ENCODE results near the gene ATP8A2. TPM values are rescaled to one million over a fixed set of nuclear protein-coding genes. Genes with fewer than 3 reads are reported as not detected.

ATP8A2 gene
- total and polyA plus RNA-seq, 2 of the 8 experiments (the other 6 are each of a cell fraction or from before 2014, with no cell fraction given) = 2.4 to 8.3 TPM

- TF ChIP-seq CHD7 (IDR thresholded peaks at IDR 0.05; ENCODE audit: insufficient replicate concordance, low read length) (no peak), ZNF274 (IDR thresholded peaks at IDR 0.05; ENCODE audit: borderline replicate concordance, extremely low read depth, low read length) (no peak), RAD21 (IDR thresholded peaks at IDR 0.05 in 1 of 2, conservative IDR thresholded peaks at IDR 0.05 in 1 of 2; ENCODE audit: low read depth in 2 of 2, low read length in 2 of 2) (no peak)
- TF ChIP-seq, protein P1, sequence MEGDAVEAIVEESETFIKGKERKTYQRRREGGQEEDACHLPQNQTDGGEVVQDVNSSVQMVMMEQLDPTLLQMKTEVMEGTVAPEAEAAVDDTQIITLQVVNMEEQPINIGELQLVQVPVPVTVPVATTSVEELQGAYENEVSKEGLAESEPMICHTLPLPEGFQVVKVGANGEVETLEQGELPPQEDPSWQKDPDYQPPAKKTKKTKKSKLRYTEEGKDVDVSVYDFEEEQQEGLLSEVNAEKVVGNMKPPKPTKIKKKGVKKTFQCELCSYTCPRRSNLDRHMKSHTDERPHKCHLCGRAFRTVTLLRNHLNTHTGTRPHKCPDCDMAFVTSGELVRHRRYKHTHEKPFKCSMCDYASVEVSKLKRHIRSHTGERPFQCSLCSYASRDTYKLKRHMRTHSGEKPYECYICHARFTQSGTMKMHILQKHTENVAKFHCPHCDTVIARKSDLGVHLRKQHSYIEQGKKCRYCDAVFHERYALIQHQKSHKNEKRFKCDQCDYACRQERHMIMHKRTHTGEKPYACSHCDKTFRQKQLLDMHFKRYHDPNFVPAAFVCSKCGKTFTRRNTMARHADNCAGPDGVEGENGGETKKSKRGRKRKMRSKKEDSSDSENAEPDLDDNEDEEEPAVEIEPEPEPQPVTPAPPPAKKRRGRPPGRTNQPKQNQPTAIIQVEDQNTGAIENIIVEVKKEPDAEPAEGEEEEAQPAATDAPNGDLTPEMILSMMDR (IDR thresholded peaks at IDR 0.05; ENCODE audit: control extremely low read depth in 1 of 3, insufficient read depth in 1 of 3, low read depth in 1 of 3, low read length in 3 of 3) = no peak
Observed at GRCh38 chr13:25715760-25716159, 344.0 kb downstream of the ATP8A2 start (continued).

Measured in H1 (cell line).